SK-N-SH (cell line): ENCODE results near the gene ALOX15. TPM values are rescaled to one million over a fixed set of nuclear protein-coding genes. Genes with fewer than 3 reads are reported as not detected.

ENCODE experiments used
- CTCF ChIA-PET: fragments of 300-600, 350-600 bp; formaldehyde crosslinking; extraction: SDS; loops from one replicate; lab custom pipeline; 2021; lab: Yijun Ruan, JAX
- POLR2A ChIA-PET: fragments of 350-600 bp; sonication (Branson Sonifier 250); formaldehyde crosslinking; extraction: SDS; loops from one replicate; lab custom pipeline; 2020; ENCODE audit warnings: antibody characterized with exemption, inconsistent platforms; lab: Yijun Ruan, JAX
- DNase-seq: peaks from one replicate; pipeline ENCODE4 v3.0.0; 2012
- H2AFZ ChIP-seq: fragments of 200-600 bp; sonication (generic); 2 replicates; pipeline ENCODE4 v1.8.1; 2016; ENCODE audit warnings: antibody characterized with exemption, mild to moderate bottlenecking, low read depth
- H3F3A ChIP-seq: fragments of 200-600 bp; sonication (generic); replicated peaks from 2 replicates; pipeline ENCODE3; 2016; ENCODE audit warnings: antibody characterized with exemption, mild to moderate bottlenecking; ENCODE audit not compliant: insufficient read depth
- H3K27ac ChIP-seq, 2 experiments: fragments of 200-500 bp in 1 of 2; fragments of 200-600 bp in 1 of 2; sonication (Bioruptor generic) in 1 of 2; sonication (generic), shearing (Covaris generic) in 1 of 2; 2 replicates each; pipeline versions ENCODE4 v1.5.1 to v1.6.1; 2014 to 2016; ENCODE audit warnings: low read depth in 2 of 2, inconsistent platforms in 1 of 2, low read length in 1 of 2, mild to moderate bottlenecking in 1 of 2, mixed read lengths in 1 of 2
- H3K27me3 ChIP-seq: fragments of 200-600 bp; sonication (generic), shearing (Covaris generic); 2 replicates; pipeline ENCODE4 v1.6.1; 2016; ENCODE audit warnings: mixed run types; ENCODE audit not compliant: insufficient read depth
- H3K36me3 ChIP-seq, 2 experiments: fragments of 200-500 bp in 1 of 2; fragments of 200-600 bp in 1 of 2; sonication (Bioruptor generic) in 1 of 2; sonication (generic) in 1 of 2; replicated peaks in 1 of 2; 2 replicates each; pipeline versions ENCODE3 to v1.5.1; 2014 to 2016; ENCODE audit warnings: low read length in 1 of 2, mild to moderate bottlenecking in 1 of 2; ENCODE audit not compliant: insufficient read depth in 2 of 2, control insufficient read depth in 1 of 2
- H3K4me1 ChIP-seq, 2 experiments: fragments of 200-500 bp in 1 of 2; fragments of 200-600 bp in 1 of 2; sonication (Bioruptor generic) in 1 of 2; sonication (generic), shearing (Covaris generic) in 1 of 2; 2 replicates each; pipeline versions ENCODE4 v1.5.1 to v1.6.1; 2014 to 2016; ENCODE audit warnings: low read depth in 1 of 2, low read length in 1 of 2, mixed run types in 1 of 2; ENCODE audit not compliant: insufficient read depth in 2 of 2, control insufficient read depth in 1 of 2
- H3K4me2 ChIP-seq: fragments of 200-600 bp; sonication (generic), shearing (Covaris generic); 2 replicates; pipeline ENCODE4 v1.6.1; 2017; ENCODE audit warnings: mixed run types
- H3K4me3 ChIP-seq, 2 experiments: fragments of 200-500 bp in 1 of 2; fragments of 200-600 bp in 1 of 2; sonication (Bioruptor generic) in 1 of 2; sonication (generic), shearing (Covaris generic) in 1 of 2; 2 replicates each; pipeline versions ENCODE4 v1.5.1 to v1.8.1; 2014 to 2016; ENCODE audit warnings: low read depth in 2 of 2, inconsistent platforms in 1 of 2, low read length in 1 of 2, mild to moderate bottlenecking in 1 of 2, mixed read lengths in 1 of 2, moderate library complexity in 1 of 2
- H3K79me2 ChIP-seq: fragments of 200-600 bp; sonication (generic); 2 replicates; pipeline ENCODE4 v1.8.1; 2017; ENCODE audit warnings: mild to moderate bottlenecking; ENCODE audit not compliant: insufficient read depth
- H3K9ac ChIP-seq: fragments of 200-600 bp; sonication (generic); 2 replicates; pipeline ENCODE4 v1.6.1; 2017; ENCODE audit warnings: mixed run types
- H3K9me2 ChIP-seq: fragments of 200-600 bp; sonication (generic); 2 replicates; pipeline ENCODE4 v1.6.1; 2017; ENCODE audit warnings: mixed run types
- H3K9me3 ChIP-seq: fragments of 200-600 bp; sonication (generic); 2 replicates; pipeline ENCODE4 v1.6.1; 2017; ENCODE audit warnings: mixed run types, mild to moderate bottlenecking, moderate library complexity
- H4K20me1 ChIP-seq: fragments of 200-600 bp; sonication (generic); 2 replicates; pipeline ENCODE4 v1.6.1; 2017; ENCODE audit warnings: mild to moderate bottlenecking, mixed run types; ENCODE audit not compliant: insufficient read depth
- EP300 ChIP-seq, 2 experiments: IDR thresholded peaks; 2 replicates each; pipeline versions ENCODE4 v1.4.0 to v1.6.1; 2012; ENCODE audit warnings: borderline replicate concordance in 1 of 2, low read depth in 1 of 2, low read length in 1 of 2
- EZH2phosphoT487 ChIP-seq: fragments of 200-600 bp; sonication (generic); IDR thresholded peaks from 2 replicates; pipeline ENCODE4 v1.6.1; 2017; ENCODE audit warnings: low read depth, mixed run types, mild to moderate bottlenecking, antibody characterized with exemption, moderate library complexity, borderline replicate concordance
- FOXJ3 ChIP-seq: sonication (generic); formaldehyde crosslinking; IDR thresholded peaks from 2 replicates; pipeline ENCODE4 v1.5.1; 2020; ENCODE audit warnings: mild to moderate bottlenecking, missing genetic modification reagents
- FOXM1 ChIP-seq: IDR thresholded peaks from 2 replicates; pipeline ENCODE4 v1.4.0; 2012; ENCODE audit warnings: low read depth, mild to moderate bottlenecking
- GABPA ChIP-seq: IDR thresholded peaks from 2 replicates; pipeline ENCODE4 v1.4.0; 2012; ENCODE audit warnings: low read depth, mild to moderate bottlenecking
- IRF3 ChIP-seq: fragments of 150-350 bp; IDR thresholded peaks from 2 replicates; pipeline ENCODE4 v1.6.1; 2016; ENCODE audit warnings: mild to moderate bottlenecking, low read depth, low read length
- JUND ChIP-seq: IDR thresholded peaks from 2 replicates; pipeline ENCODE4 v1.4.0; 2012
- POLR2AphosphoS5 ChIP-seq: IDR thresholded peaks from 2 replicates; pipeline ENCODE4 v1.6.1; 2012; ENCODE audit warnings: low read depth, low read length
- RCOR1 ChIP-seq: fragments of 150-350 bp; IDR thresholded peaks from 2 replicates; pipeline ENCODE4 v1.6.1; 2017; ENCODE audit warnings: antibody characterized with exemption, low read length
- RXRA ChIP-seq: IDR thresholded peaks from 2 replicates; pipeline ENCODE4 v1.4.0; 2012; ENCODE audit warnings: low read depth, mild to moderate bottlenecking, borderline replicate concordance
- SIN3A ChIP-seq: IDR thresholded peaks from 2 replicates; pipeline ENCODE4 v1.6.1; 2012; ENCODE audit warnings: low read depth, mild to moderate bottlenecking, low read length, moderate library complexity, borderline replicate concordance
- TAF1 ChIP-seq: IDR thresholded peaks from 2 replicates; pipeline ENCODE4 v1.6.1; 2012; ENCODE audit warnings: low read depth, mild to moderate bottlenecking, low read length, moderate library complexity, borderline replicate concordance
- TCF12 ChIP-seq: IDR thresholded peaks from 2 replicates; pipeline ENCODE4 v1.4.0; 2012
- ZBTB33 ChIP-seq: IDR thresholded peaks from 2 replicates; pipeline ENCODE4 v1.4.0; 2012; ENCODE audit warnings: low read depth, borderline replicate concordance
- WGBS: methylation state at CpG from one replicate; pipeline ENCODE4 v1.1.6; 2017; ENCODE audit warnings: low lambda C conversion rate; 5-methylcytosine and 5-hydroxymethylcytosine counted together
- polyA plus RNA-seq, 3 experiments: library from polyadenylated mRNA; depleted of rRNA; stranded (reverse); fragments of >200 nt; gene quantifications; 2 replicates each; pipeline ENCODE4 v1.2.3, GENCODE V29; 2012
- TF ChIP-seq, protein P1 (sequence below): fragments of 200-600 bp; sonication (generic); IDR thresholded peaks from 2 replicates; pipeline ENCODE4 v1.6.1; 2017; ENCODE audit warnings: antibody characterized with exemption, mild to moderate bottlenecking, moderate library complexity
- TF ChIP-seq, protein P2 (sequence below): IDR thresholded peaks from 2 replicates; pipeline ENCODE4 v1.4.0; 2012; ENCODE audit warnings: low read depth, borderline replicate concordance

Gene ALOX15
- polyA plus RNA-seq, 1 of the 3 experiments (the other 2 are of a cell fraction): not detected

GRCh38 chr17:4676791-4677190, 35.3 kb upstream of the ALOX15 start:
- Histone ChIP-seq H3K27me3 (no peaks in the 10 kb centered on the region), H3K4me1 (peaks cover 11 to 15% of the 10 kb centered on the region in 2 experiments; a peak in 3 of 4 replicates), H3K9me2 (no peaks in the 10 kb centered on the region), H3K79me2 (no peaks in the 10 kb centered on the region), H2AFZ (no peak overlapping the region), H3K9ac (no peak overlapping the region), H3K27ac (no peak overlapping the region), H3K36me3 (peaks cover 29 to 55% of the 10 kb centered on the region in 2 experiments), H3K4me3 (no peak overlapping the region), H4K20me1 (peaks cover 13% of the 10 kb centered on the region), H3K9me3 (no peaks in the 10 kb centered on the region), H3K4me2 (no peak overlapping the region), H3F3A (peaks cover 16% of the 10 kb centered on the region)
- DNase-seq: no peak
- TF ChIP-seq JUND: no peak
- TF ChIP-seq FOXM1: no peak
- no peak for TF ChIP-seq FOXJ3
- TF ChIP-seq SIN3A: no peak
- TF ChIP-seq EZH2phosphoT487: no peak
- no peak for TF ChIP-seq RXRA
- no peak for TF ChIP-seq IRF3
- TF ChIP-seq RCOR1: no peak
- TF ChIP-seq TCF12: no peak
- TF ChIP-seq TAF1: no peak
- no peak for TF ChIP-seq POLR2AphosphoS5
- TF ChIP-seq, protein P1, sequence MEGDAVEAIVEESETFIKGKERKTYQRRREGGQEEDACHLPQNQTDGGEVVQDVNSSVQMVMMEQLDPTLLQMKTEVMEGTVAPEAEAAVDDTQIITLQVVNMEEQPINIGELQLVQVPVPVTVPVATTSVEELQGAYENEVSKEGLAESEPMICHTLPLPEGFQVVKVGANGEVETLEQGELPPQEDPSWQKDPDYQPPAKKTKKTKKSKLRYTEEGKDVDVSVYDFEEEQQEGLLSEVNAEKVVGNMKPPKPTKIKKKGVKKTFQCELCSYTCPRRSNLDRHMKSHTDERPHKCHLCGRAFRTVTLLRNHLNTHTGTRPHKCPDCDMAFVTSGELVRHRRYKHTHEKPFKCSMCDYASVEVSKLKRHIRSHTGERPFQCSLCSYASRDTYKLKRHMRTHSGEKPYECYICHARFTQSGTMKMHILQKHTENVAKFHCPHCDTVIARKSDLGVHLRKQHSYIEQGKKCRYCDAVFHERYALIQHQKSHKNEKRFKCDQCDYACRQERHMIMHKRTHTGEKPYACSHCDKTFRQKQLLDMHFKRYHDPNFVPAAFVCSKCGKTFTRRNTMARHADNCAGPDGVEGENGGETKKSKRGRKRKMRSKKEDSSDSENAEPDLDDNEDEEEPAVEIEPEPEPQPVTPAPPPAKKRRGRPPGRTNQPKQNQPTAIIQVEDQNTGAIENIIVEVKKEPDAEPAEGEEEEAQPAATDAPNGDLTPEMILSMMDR: no peak
- TF ChIP-seq EP300 (IDR thresholded peaks at IDR 0.05; ENCODE audit: borderline replicate concordance in 1 of 2, low read depth in 1 of 2, low read length in 1 of 2): no peak
- no peak for TF ChIP-seq GABPA
- no peak for TF ChIP-seq ZBTB33
- TF ChIP-seq, protein P2, sequence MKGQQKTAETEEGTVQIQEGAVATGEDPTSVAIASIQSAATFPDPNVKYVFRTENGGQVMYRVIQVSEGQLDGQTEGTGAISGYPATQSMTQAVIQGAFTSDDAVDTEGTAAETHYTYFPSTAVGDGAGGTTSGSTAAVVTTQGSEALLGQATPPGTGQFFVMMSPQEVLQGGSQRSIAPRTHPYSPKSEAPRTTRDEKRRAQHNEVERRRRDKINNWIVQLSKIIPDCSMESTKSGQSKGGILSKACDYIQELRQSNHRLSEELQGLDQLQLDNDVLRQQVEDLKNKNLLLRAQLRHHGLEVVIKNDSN: no peak
- POLR2A ChIA-PET: interaction anchor here (0.6 kb wide), 1 partner anchor 32 kb away, joined by 4 read pairs; no protein-coding TSS in a partner anchor
- CTCF ChIA-PET: interaction anchor here (0.9 to 1.4 kb wide), 2 partner anchors 25 to 112 kb away, joined by 3 read pairs; no protein-coding TSS in a partner anchor
- 93% methylated on average over 7 of the region's 7 CpGs for WGBS
